Glomerular visceral epithelial cell (primary cell): ENCODE results near the gene CLIC5.

Source experiments
- DNase-seq: peaks from one replicate; pipeline ENCODE4 v3.0.0-alpha.2; 2016; ENCODE audit errors: extremely low spot score

Gene CLIC5

GRCh38 chr6:45892196-45892595, 123.5 kb downstream of the CLIC5 start:
- no peak for DNase-seq

- no peak for DNase-seq
Measured at GRCh38 chr6:45886776-45887175, 128.9 kb downstream of the CLIC5 start.

GRCh38 chr6:45884336-45884735, 131.3 kb downstream of the CLIC5 start:
- no peak for DNase-seq

- peak; percentile 10 for DNase-seq
Measured at GRCh38 chr6:45882671-45883070, 133.0 kb downstream of the CLIC5 start.

GRCh38 chr6:45881705-45882467, 133.8 kb downstream of the CLIC5 start:
- no peak for DNase-seq

GRCh38 chr6:45880676-45881075, 135.0 kb downstream of the CLIC5 start:
- DNase-seq, result no peak

GRCh38 chr6:45880159-45880558, 135.5 kb downstream of the CLIC5 start:
- DNase-seq, result no peak

GRCh38 chr6:45877970-45878590, 137.6 kb downstream of the CLIC5 start:
- no peak for DNase-seq

GRCh38 chr6:45872827-45873365, 142.8 kb downstream of the CLIC5 start:
- no peak for DNase-seq

GRCh38 chr6:45870531-45870930, 145.1 kb downstream of the CLIC5 start:
- no peak for DNase-seq

GRCh38 chr6:45864651-45865050, 151.0 kb downstream of the CLIC5 start:
- no peak for DNase-seq

GRCh38 chr6:45858691-45859090, 157.0 kb downstream of the CLIC5 start:
- no peak for DNase-seq

GRCh38 chr6:45857827-45858226, 157.8 kb downstream of the CLIC5 start:
- no peak for DNase-seq

- no peak for DNase-seq
Measured at GRCh38 chr6:45855642-45856394, 159.8 kb downstream of the CLIC5 start.

GRCh38 chr6:45854149-45854742, 161.4 kb downstream of the CLIC5 start:
- no peak for DNase-seq

GRCh38 chr6:45851034-45851400, 164.6 kb downstream of the CLIC5 start:
- no peak for DNase-seq

GRCh38 chr6:45850378-45851033, 165.2 kb downstream of the CLIC5 start:
- no peak for DNase-seq

- DNase-seq, result no peak
Measured at GRCh38 chr6:45845567-45845966, 170.1 kb downstream of the CLIC5 start.

- DNase-seq, result no peak
Measured at GRCh38 chr6:45844986-45845385, 170.7 kb downstream of the CLIC5 start.

GRCh38 chr6:45843848-45844521, 171.7 kb downstream of the CLIC5 start:
- DNase-seq, result no peak

GRCh38 chr6:45841062-45841461, 174.6 kb downstream of the CLIC5 start:
- no peak for DNase-seq
